IMR-90 (cell line): Measurements from ENCODE around the gene ZNF57. TPM values are rescaled to one million over a fixed set of nuclear protein-coding genes. Genes with fewer than 3 reads are reported as not detected.
"Not testable (repeated sequence)": the region's sequence is repeated elsewhere in the genome, so short reads cannot be mapped to it uniquely, and the experiment has no call there.

Source experiments
- ATAC-seq: fragments of 200-7000 bp; cut with Tn5 transposase; 2 replicates; pipeline ENCODE4 v1.9.1; 2020; ENCODE audit warnings: low read depth, mild to moderate bottlenecking, moderate library complexity
- BruUV-seq: library from RNA; stranded (reverse); fragments of 400-500 nt; replicated peaks from 2 replicates; lab custom pipeline; 2021; lab: Mats Ljungman, UMichigan
- CTCF ChIA-PET: fragments of 300-600 bp; formaldehyde crosslinking; extraction: SDS; loops from one replicate; lab custom pipeline; 2021; ENCODE audit warnings: antibody characterized with exemption; lab: Yijun Ruan, JAX
- POLR2A ChIA-PET: fragments of 300-600 bp; sonication (Branson Sonifier 250); formaldehyde crosslinking; loops from one replicate; lab custom pipeline; 2022; ENCODE audit warnings: antibody characterized with exemption; ENCODE audit not compliant: unreplicated experiment; lab: Charles Lee
- DNase-seq: peaks from one replicate; pipeline ENCODE4 v3.0.0; 2013
- H2AFZ ChIP-seq: replicated peaks from 2 replicates; pipeline ENCODE3; 2013; ENCODE audit warnings: low read length, mild to moderate bottlenecking; ENCODE audit not compliant: poor library complexity
- H2AK5ac ChIP-seq: 2 replicates; pipeline ENCODE4 v1.6.1; 2013; ENCODE audit warnings: low read depth, low read length, inconsistent platforms
- H2AK9ac ChIP-seq: replicated peaks from 2 replicates; pipeline ENCODE3; 2013; ENCODE audit warnings: mild to moderate bottlenecking, low read depth, low read length, moderate library complexity; ENCODE audit not compliant: poor library complexity
- H2BK120ac ChIP-seq: 2 replicates; pipeline ENCODE4 v1.6.1; 2013; ENCODE audit warnings: low read depth, low read length, inconsistent platforms
- H2BK15ac ChIP-seq: 3 replicates; pipeline ENCODE4 v1.6.1; 2013; ENCODE audit warnings: low read depth, low read length, inconsistent platforms
- H2BK20ac ChIP-seq: 2 replicates; pipeline ENCODE4 v1.6.1; 2013; ENCODE audit warnings: low read depth, mild to moderate bottlenecking, inconsistent platforms, low read length, moderate library complexity
- H2BK5ac ChIP-seq: 2 replicates; pipeline ENCODE4 v1.6.1; 2013; ENCODE audit warnings: mild to moderate bottlenecking, low read depth, low read length, inconsistent platforms; ENCODE audit not compliant: poor library complexity, severe bottlenecking
- H3K14ac ChIP-seq: replicated peaks from 2 replicates; pipeline ENCODE4 v1.6.1; 2013; ENCODE audit warnings: low read depth, low read length, inconsistent platforms
- H3K18ac ChIP-seq: 2 replicates; pipeline ENCODE4 v1.6.1; 2013; ENCODE audit warnings: low read depth, low read length, control low read depth
- H3K23ac ChIP-seq: 2 replicates; pipeline ENCODE4 v1.6.1; 2013; ENCODE audit warnings: low read depth, low read length, inconsistent platforms
- H3K27ac ChIP-seq: 2 replicates; pipeline ENCODE4 v1.5.1; 2013; ENCODE audit warnings: mild to moderate bottlenecking, control low read depth, low read length; ENCODE audit not compliant: insufficient read depth
- H3K27me3 ChIP-seq: 2 replicates; pipeline ENCODE4 v1.6.1; 2013; ENCODE audit warnings: low read length; ENCODE audit not compliant: control insufficient read depth, insufficient read depth
- H3K36me3 ChIP-seq: 2 replicates; pipeline ENCODE4 v1.6.1; 2013; ENCODE audit warnings: low read length, mixed read lengths; ENCODE audit not compliant: control insufficient read depth, insufficient read depth
- H3K4ac ChIP-seq: 2 replicates; pipeline ENCODE4 v1.6.1; 2013; ENCODE audit warnings: low read depth, low read length, inconsistent platforms
- H3K4me1 ChIP-seq: 2 replicates; pipeline ENCODE4 v1.6.1; 2013; ENCODE audit warnings: low read length, mixed read lengths; ENCODE audit not compliant: control insufficient read depth, insufficient read depth
- H3K4me2 ChIP-seq: 2 replicates; pipeline ENCODE4 v1.6.1; 2013; ENCODE audit warnings: low read depth, mild to moderate bottlenecking, control low read depth, low read length, moderate library complexity
- H3K4me3 ChIP-seq: 2 replicates; pipeline ENCODE4 v1.5.1; 2013; ENCODE audit warnings: low read depth, mild to moderate bottlenecking, control low read depth, low read length, moderate library complexity; ENCODE audit not compliant: insufficient read depth
- H3K56ac ChIP-seq: 2 replicates; pipeline ENCODE4 v1.6.1; 2013; ENCODE audit warnings: low read length, inconsistent platforms; ENCODE audit not compliant: insufficient read depth; ENCODE audit errors: extremely low read depth
- H3K79me1 ChIP-seq, 2 experiments: 2 replicates each; pipeline ENCODE4 v1.6.1; 2013; ENCODE audit warnings: low read length in 2 of 2, inconsistent platforms in 1 of 2, low read depth in 1 of 2
- H3K9ac ChIP-seq: 2 replicates; pipeline ENCODE4 v1.6.1; 2013; ENCODE audit warnings: low read depth, low read length, control low read depth
- H3K9me1 ChIP-seq: 2 replicates; pipeline ENCODE4 v1.6.1; 2013; ENCODE audit warnings: low read length, inconsistent platforms; ENCODE audit not compliant: insufficient read depth
- H3K9me3 ChIP-seq: 2 replicates; pipeline ENCODE4 v1.6.1; 2013; ENCODE audit warnings: low read length; ENCODE audit not compliant: control insufficient read depth, insufficient read depth
- H4K20me1 ChIP-seq: 2 replicates; pipeline ENCODE4 v1.6.1; 2013; ENCODE audit warnings: low read length, inconsistent platforms; ENCODE audit not compliant: insufficient read depth
- H4K5ac ChIP-seq: 2 replicates; pipeline ENCODE4 v1.6.1; 2013; ENCODE audit warnings: mild to moderate bottlenecking, low read depth, low read length, control low read depth
- H4K8ac ChIP-seq, 2 experiments: 2 replicates each; pipeline ENCODE4 v1.6.1; 2013; ENCODE audit warnings: low read depth in 2 of 2, low read length in 2 of 2, control low read depth in 1 of 2, inconsistent platforms in 1 of 2
- H4K91ac ChIP-seq: 2 replicates; pipeline ENCODE4 v1.6.1; 2013; ENCODE audit warnings: low read depth, low read length, inconsistent platforms; ENCODE audit not compliant: insufficient read depth
- WGBS, 2 experiments: methylation state at CpG; one replicate each; pipeline versions ENCODE4 v1.1.5 to v1.1.7; 2013; ENCODE audit warnings: missing lambda C conversion rate in 2 of 2; ENCODE audit not compliant: insufficient read length in 1 of 2; ENCODE audit errors: extremely low coverage in 2 of 2; 5-methylcytosine and 5-hydroxymethylcytosine counted together
- dilution Hi-C: fragments of 300-500 bp; cut with HindIII; formaldehyde crosslinking; loops from one replicate; pipeline ENCODE4 v1.14.3; 2018; ENCODE audit warnings: low sequenced_read_pairs; ENCODE audit not compliant: unreplicated experiment
- in situ Hi-C: fragments of 300-500 bp; cut with MboI; formaldehyde crosslinking; loops from 3 replicates; pipeline ENCODE4 v1.14.3; 2019; ENCODE audit warnings: low sequenced_read_pairs, inconsistent platforms, mixed read lengths
- intact Hi-C: fragments of 100-400 bp; cut with micrococcal nuclease; formaldehyde crosslinking; loops from 2 replicates; pipeline ENCODE4 v1.10.0; 2022
- polyA plus RNA-seq, 3 experiments: library from polyadenylated mRNA; depleted of rRNA; stranded (reverse); fragments of >200 nt; gene quantifications; 2 replicates each; pipeline ENCODE4 v1.2.3, GENCODE V29; 2012; ENCODE audit warnings: low replicate concordance in 1 of 3
- total RNA-seq: library from RNA; depleted of rRNA; stranded (reverse); fragments of >200 nt; gene quantifications from 2 replicates; pipeline ENCODE4 v1.2.3, GENCODE V29; 2012

ZNF57 gene
- total and polyA plus RNA-seq, 2 of the 4 experiments (the other 2 are of a cell fraction): 2.2 to 8.6 TPM

- BruUV-seq, POLR2A ChIA-PET: not testable (repeated sequence)
- WGBS, 2 experiments: 100% methylated on average over 4 of the region's 8 CpGs; no CpG with 5 or more reads in 1 of the 2 experiments
Measured at GRCh38 chr19:2890531-2890930, 10.2 kb upstream of the ZNF57 start.

More at GRCh38 chr19:2890531-2890930, 10.2 kb upstream of the ZNF57 start:
- H3K4me3 ChIP-seq, H3K36me3 ChIP-seq, H3K79me1 ChIP-seq, H2AK9ac ChIP-seq, H2BK5ac ChIP-seq, CTCF ChIA-PET, H3K18ac ChIP-seq, H4K8ac ChIP-seq, H4K5ac ChIP-seq, H2AFZ ChIP-seq, DNase-seq, intact Hi-C loops, H3K4me1 ChIP-seq, H3K9me1 ChIP-seq, H3K9ac ChIP-seq, H3K14ac ChIP-seq, dilution Hi-C loops, in situ Hi-C loops, H3K23ac ChIP-seq, H3K4me2 ChIP-seq, H2BK15ac ChIP-seq, H3K56ac ChIP-seq, H2BK20ac ChIP-seq, H3K27me3 ChIP-seq, H3K27ac ChIP-seq, H3K4ac ChIP-seq, H2BK120ac ChIP-seq, H4K20me1 ChIP-seq, H4K91ac ChIP-seq, ATAC-seq, H3K9me3 ChIP-seq, H2AK5ac ChIP-seq: not testable (repeated sequence)
